NCI-H510A (cell line): ENCODE measurements around the gene CSPG4.
"Not testable (repeated sequence)": the region's sequence is repeated elsewhere in the genome, so short reads cannot be mapped to it uniquely, and the experiment has no call there.

ENCODE experiments used
- DNase-seq: peaks from one replicate; lab custom pipeline; 2025; lab: John Stamatoyannopoulos, UW

The CSPG4 gene

DNA sequence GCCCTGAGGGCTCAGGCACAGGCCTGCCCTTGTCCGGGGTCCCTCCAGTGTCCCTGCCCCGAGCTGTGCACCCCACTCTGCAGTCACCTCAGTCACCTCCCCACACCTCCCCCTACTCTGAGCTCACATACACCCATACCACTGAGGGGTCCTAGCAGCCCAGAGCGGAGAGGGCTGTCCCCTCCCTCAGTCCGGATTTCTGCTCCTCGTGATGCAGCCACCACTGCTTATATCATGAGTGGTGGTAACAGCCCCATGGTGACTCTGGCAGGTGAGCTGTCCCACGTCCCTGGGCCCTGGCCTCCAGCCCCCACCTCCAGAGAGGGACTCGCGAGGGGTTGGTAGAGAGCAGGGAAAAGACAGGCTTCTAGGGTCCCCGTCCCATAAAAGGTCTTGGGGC lies 8.0 kb downstream of the CSPG4 start:
- DNase-seq, result no peak

DNA sequence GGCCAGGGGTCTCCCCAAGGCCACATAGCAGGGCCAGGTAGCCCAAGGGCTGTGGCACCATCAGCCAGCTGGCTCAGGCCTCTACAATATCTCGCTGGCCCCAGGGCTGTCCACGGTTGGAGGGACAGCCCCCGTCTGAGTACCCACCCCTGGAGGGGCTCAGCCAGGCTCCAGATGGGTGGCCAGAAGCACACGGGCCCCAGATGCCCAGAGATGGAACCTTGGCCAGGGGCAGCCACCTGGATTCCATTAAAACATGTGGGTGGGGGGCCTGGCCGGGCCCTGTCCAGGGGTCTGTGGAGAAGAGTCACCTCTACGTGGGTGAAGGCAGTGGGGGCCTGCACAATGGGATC lies 8.4 kb downstream of the CSPG4 start:
- DNase-seq, result no peak

DNA sequence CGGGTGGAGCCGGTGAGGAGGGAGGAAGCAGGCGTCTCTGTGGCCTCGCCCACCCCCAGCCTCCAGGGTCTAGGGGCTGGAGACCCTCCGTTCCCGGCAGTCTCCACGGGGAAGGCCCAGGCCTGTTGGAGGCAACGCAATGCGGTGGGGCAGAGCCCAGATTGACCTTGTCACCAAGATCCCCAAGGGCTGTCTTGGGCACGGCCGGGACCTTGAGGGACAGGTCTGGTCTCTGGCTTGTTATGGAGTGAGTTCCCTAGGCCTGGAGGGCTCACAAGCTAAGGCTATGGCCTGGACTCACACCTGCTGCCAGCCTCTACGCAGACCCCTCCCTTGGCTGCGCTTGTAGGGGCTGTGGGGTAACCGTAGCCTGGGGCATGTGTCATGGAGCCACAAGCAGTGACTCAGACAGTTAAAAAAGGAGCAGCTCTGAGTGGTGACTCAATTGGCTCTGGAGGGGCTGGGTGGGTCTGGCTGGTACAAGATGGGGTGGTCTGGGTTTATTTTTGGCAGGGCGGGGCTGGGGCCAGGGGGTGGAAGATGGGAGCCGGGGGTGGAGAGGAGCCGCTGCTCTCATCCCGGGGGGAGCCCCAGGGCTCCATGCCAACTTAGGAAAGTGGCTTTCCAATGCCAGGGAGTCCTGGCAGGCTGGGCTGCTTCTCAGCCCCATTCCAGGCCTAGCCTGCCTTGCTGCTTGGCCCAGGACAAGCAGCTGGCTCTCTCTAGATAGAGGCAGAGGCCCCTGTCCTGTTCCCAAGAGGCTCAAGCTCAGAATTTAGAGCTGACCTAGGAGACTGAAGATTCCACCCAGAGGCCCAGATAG lies 9.0 kb downstream of the CSPG4 start:
- DNase-seq, result not testable (repeated sequence)

DNA sequence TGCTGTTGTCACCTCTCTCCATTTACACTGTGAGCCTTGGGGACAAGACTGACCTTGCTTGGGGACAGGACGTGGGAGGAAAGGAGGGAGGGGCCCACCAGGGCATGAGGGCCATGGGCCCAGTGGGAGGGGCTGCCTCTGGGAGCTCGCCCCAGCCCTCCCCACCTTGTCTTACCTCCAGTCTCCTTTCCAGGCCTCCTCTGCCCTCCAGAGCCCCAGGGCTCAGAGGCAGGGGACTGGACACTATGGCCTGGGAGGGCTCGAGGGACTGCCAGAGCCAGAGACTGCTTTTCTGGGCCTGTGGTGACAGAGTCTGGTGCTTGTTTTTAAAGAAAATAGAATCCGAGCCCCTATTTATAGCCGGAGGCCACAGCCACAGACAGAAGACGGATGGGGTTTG lies 10.2 kb downstream of the CSPG4 start:
- no peak for DNase-seq

DNA sequence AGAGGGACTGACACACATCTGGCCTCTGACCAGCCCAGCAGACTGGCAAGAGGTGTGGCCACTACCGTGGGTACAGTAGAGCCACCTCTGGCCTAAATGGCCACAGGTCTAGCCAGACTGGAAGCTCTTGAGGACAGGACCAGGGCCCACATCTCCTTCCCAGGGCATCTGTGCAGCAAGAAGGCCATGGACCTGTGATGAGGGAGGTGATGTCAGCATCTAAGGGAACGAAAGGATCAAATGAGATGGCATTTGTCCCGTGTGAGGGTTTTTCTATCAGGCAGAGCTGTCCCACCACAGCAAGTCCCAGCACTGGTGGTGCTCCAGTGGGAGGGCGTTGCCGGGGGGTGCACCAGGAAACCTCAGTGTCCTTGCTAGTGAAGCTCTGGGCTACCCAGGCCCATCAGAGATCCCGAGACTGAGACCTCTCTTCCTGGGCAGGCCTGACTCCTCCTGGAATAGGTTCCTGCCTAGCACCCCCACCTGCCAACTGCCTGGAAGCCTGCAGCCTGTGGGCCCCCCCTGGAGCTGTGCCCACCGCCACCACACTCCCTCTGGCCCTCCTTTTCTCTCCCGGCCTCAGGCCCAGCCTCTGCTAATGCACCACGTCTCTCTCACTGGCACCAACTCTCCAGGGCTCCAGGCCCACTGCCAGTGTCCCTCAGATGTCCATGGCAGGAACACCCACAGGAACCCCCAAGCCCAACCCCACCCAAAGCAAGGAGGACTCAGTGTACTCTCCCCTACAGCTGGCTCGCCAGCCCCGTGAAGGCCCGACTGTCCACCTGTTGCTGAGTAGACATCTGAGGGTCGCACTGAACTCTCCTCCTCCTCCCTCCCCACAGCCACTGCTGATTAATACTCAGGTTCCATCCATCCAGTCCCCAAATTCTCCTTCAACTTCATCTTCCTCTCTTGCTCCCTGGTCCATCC lies 11.3 kb downstream of the CSPG4 start:
- DNase-seq, result not testable (repeated sequence)

DNA sequence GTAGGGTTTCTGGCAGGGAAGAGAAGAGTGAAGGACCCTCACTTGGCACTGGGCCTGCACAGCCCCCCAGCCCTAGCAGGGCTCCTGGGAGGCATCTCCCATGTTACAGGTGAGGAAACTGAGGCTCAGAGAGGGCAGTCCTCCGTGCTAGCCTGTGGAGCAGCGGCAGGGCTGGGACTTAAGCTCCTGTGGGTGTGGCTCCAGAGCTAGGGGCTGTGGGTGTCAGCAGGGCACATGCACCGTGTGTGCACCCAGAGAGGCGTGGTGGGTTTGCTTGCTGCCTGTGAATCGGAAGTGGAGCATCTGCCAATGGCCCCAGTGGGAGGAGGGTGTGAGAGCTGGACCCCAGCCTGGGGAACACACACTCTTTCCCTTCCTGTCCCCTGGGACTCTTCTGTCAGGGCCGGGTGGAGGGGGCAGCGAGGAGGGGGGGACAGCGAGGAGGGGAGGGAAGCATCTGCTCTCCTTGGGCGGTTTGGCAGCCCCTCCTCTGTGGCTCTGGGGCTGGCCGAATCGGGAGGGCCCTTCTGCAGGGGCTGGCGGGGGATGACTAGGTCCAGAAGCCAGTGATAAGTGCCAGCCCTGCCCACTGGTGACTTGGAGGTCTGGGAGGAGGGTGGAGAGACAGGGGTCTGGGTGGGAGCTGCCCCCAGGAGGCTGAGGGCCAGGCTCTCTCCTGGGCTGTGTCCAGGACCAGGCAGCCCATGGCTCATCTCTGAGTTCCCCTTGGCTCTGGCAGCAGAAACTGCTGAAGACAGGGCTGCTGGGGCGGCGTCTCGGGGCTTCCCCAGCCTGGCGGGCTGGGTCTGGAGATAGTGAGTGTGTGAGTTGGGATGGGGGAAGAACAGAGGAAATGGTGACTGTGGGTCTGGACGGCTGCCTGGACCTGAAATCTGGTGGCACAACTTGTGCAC lies 12.4 kb downstream of the CSPG4 start:
- DNase-seq, result not testable (repeated sequence)

DNA sequence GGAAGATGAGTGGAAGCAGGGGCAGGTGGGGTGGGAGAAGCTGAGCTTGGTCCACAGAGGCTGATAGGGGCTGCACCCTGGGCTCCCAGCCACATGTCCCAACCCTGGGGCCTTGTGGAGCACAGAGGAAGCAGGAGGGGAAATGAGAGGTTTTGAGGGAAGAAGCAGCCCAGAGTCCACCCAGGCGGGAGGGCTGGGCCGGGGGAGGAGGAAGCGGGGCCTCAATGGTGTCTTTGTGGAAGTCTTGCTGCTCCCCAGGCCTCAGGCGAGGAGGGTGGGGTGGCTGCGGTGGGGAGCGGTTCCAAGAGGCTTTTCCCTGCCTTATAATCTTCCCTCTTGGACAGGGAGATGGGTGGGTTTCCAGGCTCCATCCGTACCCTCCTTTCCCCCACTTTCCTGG lies 13.1 kb downstream of the CSPG4 start:
- not testable (repeated sequence) for DNase-seq

DNA sequence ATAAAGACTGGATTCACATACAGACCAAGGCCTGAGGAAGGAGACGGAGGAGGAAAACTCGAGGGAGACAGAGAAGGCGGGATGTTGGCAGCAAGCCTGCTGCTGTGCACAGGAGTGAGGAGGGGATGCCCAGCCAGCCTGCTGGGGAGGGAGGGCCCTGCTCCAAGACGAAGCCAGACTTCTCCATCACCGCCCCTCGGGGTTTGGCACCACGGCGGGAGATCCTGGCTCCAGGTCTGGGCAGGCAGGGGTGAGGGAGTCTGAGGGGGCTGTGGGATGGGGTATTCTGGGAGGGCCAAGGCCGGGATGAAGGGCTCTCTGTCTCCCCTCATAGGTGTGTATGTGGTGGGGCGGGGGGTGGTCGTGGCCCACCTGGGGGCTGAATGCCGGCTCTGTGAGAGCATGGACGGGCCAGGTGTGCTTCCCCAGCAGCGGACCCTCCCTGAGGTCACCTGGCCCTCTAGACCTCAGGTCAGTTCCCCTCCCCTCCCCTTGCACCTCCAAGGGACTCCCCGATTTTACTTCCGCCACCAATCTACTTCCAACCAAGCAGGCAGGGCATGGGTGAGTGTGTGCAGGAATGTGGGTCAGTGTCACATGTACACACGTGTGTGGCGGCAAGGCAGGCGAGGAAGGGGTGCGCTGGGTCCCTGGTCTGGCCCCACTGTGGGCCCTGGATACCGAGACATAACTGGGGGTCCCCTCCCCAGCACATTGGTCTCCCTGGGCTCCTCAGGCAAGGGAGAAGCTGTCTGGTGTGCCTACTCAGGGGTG lies 14.5 kb downstream of the CSPG4 start:
- DNase-seq, result not testable (repeated sequence)

DNA sequence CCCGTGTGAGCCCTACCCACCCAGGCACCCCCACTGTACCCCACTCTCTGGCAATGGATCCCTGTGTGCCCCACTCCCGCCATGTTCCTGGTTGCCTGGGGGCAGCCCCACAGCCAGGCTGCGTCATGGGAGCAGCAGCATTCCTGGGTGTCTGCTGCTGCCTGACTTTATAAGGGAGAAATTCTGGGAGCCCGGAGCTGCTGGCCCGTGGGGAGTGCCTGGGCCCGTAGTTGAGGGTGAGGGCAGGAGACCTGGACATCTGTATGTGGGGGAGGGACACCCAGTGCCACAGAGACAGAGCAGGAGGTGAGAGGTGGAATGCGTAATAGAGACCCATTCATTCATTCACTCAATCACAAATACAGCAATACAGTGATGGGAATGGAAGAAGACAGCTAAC lies 15.1 kb downstream of the CSPG4 start:
- DNase-seq, result no peak

DNA sequence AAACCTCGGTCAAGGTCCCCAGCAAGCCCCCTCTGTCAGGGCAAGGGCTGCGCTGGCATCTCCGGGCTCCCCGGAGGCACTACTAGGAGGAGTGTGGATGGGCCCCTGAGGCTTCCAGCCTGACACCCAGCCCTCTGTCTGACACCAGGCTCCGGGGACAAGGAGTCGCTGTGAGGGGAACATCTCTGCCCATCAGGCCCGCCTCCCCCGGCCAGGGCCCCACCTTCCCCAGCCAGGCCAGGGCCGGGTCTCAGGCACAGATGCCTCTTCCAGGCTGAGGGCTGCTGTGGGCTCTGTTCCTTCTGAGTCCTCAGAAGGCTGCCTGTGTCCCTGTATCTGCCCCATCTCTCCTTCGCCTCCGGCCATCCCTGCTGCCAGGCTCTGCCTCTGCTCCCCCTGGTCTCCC lies 15.8 kb downstream of the CSPG4 start:
- DNase-seq, result no peak

DNA sequence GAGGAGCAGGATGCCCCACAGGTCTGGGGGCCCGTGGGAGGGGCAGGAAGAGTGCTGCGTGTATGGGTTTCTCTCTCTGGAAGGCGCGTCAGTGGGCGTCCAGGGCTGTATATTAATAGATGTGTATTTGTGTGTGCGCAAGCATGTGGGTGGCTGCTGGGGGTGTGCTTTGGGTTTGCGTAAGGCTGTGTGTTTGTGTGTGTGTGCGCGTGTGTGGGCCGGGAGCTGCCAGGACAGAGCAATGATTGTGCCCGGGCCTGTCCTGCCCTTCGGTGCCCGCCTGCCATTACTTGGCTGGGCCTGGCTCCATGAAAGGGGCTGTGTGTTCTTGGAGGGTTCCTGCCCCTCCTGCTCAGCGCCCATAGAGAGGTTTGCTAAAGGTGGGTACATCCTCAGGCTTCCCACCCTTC lies 16.3 kb downstream of the CSPG4 start:
- no peak for DNase-seq

DNA sequence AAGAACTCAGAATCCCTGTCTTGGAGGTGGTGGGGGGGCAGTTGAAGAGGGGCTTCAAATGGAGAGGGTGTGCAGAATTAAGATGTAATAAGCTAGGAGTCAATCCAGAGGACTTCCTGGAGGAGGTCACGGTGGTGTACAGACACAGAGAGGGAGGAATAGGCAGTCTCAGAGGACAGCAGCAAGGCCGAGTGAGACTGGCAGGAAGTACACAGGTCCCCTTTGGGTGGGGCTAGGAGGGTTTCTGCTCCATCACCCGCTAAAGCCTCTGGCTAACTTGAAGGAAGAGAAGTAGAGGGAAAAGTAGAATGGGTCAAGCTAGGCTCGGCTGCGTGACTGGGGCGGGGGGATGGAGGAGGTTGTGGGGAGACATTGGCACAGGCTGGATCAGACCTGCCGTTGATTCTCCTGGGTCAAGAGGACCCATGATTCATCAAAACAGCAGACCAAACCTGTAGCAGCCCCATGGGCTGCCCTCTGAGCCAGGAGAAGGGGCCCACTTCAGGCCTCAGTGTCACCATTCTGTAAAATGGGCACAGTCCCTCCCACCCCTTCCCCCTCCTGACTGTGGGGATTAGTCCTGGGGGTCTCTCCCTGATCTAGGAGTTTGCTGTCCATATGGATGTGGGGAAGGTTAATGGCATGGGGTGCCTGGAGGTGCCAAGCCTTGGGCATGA lies 16.9 kb downstream of the CSPG4 start:
- DNase-seq, result no peak

DNA sequence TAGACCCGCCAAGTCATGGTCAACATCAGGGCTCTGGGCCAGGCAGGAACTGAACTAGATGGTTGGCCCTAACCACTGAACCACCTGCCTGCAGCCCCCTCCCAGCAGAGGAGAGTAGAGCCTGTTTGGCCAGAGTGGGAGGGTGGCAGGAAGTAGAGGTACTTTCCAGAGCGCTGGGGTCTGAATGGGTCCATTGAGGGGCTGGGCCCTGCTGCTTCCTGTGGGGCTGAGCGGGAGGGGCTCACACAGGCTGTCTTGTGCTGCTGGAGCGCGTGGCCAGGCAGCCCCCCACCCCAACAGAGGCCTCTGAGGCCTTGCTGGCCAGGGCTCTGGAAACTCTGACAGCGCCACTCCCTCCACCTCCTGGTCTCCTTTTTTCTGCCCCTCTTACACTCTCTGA lies 17.4 kb downstream of the CSPG4 start:
- DNase-seq, result no peak

DNA sequence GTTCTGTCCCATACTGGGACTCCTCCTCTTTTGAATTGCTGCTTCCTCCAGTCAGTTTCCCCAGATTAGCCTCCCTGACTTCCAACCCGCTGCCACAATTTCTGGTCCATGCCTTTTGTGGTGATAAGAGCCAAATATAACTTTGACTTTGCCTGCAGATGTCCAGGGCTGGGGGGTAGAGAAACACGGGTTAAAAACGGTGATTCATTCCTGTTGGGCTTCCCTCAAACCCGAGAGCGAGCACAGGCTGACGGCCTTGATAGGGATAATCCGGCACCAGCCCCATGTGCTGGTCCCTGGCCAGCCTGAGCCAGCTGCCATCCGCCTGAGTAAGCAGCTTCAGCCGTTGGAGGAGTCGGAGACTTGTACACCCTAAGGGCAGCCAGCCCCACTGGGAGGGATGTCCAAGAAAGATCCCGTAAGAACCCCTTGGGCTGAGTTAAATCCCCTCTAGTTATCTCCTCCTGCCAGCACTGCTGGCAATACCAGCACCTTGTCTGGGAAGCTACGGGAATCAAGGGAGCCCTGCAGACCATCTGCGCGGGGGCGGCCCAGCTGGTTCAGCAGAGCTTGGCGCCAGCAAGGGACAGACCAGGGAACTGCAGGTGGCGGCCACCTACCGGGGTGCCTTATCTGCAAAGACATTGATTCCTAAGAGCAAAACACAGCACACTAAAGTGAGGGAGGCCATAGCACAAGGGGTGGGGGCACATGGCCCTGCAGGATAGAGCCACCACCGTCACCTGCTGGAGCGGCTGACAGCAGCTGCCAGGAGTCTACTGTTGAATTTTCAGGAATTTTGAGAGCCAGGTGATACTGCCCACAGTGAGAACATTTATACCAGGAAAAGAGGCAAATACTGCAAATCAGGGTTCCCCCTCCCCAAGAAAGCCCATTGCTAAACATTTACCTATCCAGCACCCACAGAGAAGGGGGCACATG lies 18.1 kb downstream of the CSPG4 start:
- DNase-seq, result peak; percentile 35

DNA sequence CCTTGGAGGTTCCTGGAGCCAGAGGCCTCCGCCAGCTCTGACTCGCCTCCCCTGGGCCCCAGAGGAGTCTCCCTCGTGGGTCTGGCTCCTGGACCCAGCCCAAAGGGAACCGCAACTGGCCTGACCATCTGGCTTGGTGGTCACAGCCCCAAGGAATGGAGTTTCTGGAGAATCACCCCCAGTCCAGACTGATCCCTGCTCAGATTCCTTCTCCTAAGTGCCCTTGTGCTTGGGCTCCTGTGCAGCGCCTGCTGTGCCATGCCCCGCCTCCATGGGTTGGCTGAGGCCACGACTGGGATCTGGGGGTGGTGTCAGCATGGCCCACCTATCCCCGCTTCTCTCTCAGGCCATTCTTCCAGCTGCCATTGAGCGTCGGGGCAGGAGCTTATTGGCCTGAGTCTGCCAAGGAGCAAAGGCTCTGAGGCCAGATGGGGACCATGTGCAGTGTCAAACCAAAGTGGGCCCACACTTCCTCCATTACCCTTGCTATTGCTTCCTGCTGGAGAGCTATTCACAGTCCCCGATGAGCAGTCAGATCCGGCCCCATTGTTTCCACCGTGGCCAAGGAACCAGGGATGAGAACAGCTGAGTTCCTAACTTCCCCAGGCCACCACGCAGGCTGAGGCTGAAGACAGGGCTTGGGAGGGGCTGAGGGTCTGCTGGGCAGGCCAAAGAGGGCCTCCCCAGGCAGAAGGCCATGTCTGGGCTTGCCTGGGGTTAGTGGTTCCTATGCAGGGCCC lies 19.0 kb downstream of the CSPG4 start:
- no peak for DNase-seq

DNA sequence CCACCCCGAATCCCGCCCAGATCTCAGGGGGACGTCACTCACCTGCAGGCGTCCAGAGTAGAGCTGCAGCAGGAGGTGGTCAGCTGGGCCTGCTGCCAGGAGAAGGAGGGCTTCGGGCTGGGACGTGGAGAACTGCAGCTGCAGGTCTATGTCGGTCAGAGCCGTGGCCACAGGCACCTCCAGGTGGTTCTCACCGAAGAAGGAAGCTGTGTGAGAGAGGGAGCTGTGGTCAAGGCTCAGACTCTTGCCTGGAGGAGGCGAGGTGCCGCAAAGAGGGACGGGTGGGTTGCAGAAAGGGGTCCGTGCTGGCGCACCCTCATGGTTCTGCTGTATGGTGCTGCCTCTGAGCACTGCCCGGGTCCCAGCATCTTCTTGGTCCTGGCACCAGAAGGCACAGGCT lies 19.6 kb downstream of the CSPG4 start:
- not testable (repeated sequence) for DNase-seq

DNA sequence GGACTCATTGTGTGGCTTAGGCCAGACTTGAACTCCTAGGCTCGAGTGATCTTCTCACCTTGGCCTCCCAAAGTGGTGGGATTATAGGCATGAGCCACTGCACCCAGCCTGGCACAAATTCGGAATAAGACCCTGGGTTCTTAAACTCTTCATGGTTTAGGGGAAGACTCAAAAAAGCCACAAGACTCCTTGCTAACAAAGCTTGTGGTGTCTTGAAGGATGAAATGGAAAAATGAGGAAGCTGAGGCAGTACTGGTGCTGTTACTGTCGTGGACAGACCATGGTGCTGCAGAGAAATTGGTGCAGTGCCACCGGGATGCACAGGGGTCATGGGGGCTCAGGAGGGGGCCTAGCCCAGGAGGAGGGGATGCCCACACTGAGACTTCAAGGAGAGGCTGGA lies 20.3 kb downstream of the CSPG4 start:
- not testable (repeated sequence) for DNase-seq

DNA sequence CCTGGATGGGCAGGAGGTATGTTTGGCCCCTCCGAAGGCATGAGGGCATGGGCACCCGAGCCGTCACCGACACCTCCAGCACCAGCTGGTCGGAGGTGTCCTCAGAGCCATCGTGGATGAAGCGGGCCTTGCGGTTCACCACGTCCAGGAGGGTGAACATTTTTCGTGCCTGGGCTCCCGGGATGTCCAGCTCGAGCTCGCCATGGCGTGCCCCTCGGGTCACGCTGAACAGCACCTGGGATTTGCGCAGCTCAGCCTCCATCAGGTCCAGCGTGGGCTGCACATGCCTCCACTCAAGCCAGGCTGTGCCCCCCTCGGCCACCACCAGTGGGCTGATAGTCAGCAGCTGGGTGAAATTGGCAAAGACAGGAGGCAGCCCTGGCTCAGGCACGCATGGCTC lies 23.2 kb downstream of the CSPG4 start:
- not testable (repeated sequence) for DNase-seq

DNA sequence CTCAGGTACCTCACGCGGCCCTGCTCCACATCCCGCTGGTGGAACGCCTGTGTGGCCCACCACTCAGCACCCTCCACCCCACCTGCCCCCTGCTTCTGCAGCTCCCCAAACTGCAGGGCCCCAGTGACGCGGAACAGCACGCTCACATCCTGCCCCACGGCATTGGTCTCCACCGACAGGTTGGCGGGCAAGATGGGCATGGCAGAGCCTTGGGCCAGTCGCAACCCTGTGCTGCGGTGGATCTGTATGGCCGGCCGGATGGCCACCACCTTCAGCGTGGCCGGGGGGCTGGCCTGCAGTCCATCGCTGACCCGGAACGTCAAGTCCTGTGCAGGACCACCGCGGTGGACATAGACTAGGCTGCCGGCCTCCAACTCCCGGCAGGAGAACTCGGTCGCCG lies 23.8 kb downstream of the CSPG4 start:
- DNase-seq, result no peak
